Measurements from ENCODE around the gene SPOPL.
"Not testable (repeated sequence)": the region's sequence is repeated elsewhere in the genome, so short reads cannot be mapped to it uniquely, and the experiment has no call there.

SPOPL gene

DNA sequence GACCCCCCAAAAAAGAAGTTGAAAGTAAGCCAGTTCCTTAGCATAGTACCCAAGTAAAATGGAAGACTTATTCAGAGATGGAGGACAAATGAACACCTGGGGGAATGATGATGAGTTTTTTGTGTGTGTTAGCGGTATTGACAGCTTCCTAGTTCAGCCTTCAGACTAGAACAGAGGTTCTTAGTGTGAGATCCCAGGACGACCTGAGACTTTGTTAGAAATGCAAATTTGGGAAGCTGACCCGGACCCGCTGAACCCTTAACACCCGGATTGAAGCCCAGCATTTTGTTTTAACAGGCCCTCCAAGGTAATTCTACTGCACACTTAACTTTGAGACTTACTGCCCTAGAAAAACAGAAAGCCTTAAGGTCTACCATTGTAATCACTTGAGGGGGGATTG is 20.3 kb downstream of the SPOPL start:
- H3K4me1 ChIP-seq (ENCODE audit: control insufficient read depth in 1 of 2, insufficient read depth in 2 of 2, low read length in 2 of 2), result peaks cover 0 to 3% of the 10 kb centered on the region in 2 donors
- H3K36me3 ChIP-seq (ENCODE audit: control insufficient read depth in 1 of 2, insufficient read depth in 2 of 2, low read length in 2 of 2), result no peaks in the 10 kb centered on the region
- H3K27me3 ChIP-seq (ENCODE audit: control insufficient read depth in 1 of 2, insufficient read depth in 2 of 2, low read length in 2 of 2), result no peaks in the 10 kb centered on the region
- H3K27ac ChIP-seq (ENCODE audit: low read depth, low read length), result no peak overlapping the region
- H3K9me3 ChIP-seq (ENCODE audit: control insufficient read depth in 1 of 2, low read length in 2 of 2), result no peaks in the 10 kb centered on the region
- H3K4me3 ChIP-seq (ENCODE audit: low read depth in 1 of 2, low read length in 2 of 2), result no peak overlapping the region
- H3K9ac ChIP-seq (ENCODE audit: low read depth in 1 of 2, low read length in 2 of 2), result no peak overlapping the region

DNA sequence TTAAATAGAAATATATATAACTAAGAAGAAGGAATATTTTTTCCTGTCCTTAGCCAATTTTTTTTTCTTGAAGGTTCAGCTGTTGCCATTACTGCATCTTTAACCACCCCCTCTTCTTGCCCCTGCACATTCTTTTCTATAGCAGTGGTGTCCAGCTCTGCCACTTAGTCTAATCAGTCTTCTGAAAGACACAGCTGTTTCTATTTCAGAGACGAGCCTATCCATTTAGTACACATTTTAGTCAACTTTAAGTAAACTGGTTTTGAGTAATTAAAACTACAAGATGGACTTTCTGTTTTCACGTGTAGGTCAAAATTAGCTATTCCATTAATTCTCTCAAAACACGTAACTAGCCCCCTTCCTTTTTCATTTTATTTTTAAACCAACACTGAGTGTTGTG is 21.0 kb downstream of the SPOPL start:
- Histone ChIP-seq H3K27ac (ENCODE audit: low read depth, low read length) (no peak overlapping the region), H3K9ac (ENCODE audit: low read depth in 1 of 2, low read length in 2 of 2) (no peak overlapping the region), H3K9me3 (ENCODE audit: control insufficient read depth in 1 of 2, low read length in 2 of 2) (no peaks in the 10 kb centered on the region), H3K27me3 (ENCODE audit: control insufficient read depth in 1 of 2, insufficient read depth in 2 of 2, low read length in 2 of 2) (no peaks in the 10 kb centered on the region), H3K36me3 (ENCODE audit: control insufficient read depth in 1 of 2, insufficient read depth in 2 of 2, low read length in 2 of 2) (no peaks in the 10 kb centered on the region), H3K4me3 (ENCODE audit: low read depth in 1 of 2, low read length in 2 of 2) (no peak overlapping the region), H3K4me1 (ENCODE audit: control insufficient read depth in 1 of 2, insufficient read depth in 2 of 2, low read length in 2 of 2) (no peaks in the 10 kb centered on the region)

DNA sequence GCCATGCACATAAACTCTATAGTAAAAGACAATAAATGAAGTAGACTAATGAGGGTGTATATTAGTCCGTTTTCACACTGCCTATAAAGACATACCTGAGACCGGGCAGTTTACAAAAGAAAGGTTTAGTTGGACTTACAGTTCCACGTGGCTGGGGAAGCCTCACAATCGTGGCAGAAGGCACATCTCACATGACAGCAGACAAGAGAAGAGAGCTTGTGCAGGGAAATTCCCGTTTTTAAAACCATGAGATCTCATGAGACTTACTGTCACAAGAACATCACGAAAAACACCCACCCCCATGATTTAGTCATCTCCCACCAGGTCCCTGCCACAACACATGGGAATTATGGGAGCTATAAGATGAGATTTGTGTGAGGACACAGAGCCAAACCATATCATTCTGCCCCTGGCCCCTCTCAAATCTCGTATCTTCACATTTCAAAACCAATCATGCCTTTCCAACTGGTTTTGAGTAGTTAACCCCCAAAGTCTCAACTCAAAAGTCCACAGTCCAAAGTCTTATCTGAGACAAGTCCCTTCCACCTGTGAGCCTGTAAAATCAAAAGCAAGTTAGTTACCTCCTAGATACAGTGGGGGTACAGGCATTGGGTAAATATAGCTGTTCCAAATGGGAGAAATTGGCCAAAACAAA is 21.6 kb downstream of the SPOPL start:
- not testable (repeated sequence) for H3K9me3 ChIP-seq (ENCODE audit: control insufficient read depth in 1 of 2, low read length in 2 of 2); H3K27me3 ChIP-seq (ENCODE audit: control insufficient read depth in 1 of 2, insufficient read depth in 2 of 2, low read length in 2 of 2); H3K27ac ChIP-seq (ENCODE audit: low read depth, low read length); H3K4me1 ChIP-seq (ENCODE audit: control insufficient read depth in 1 of 2, insufficient read depth in 2 of 2, low read length in 2 of 2); H3K4me3 ChIP-seq (ENCODE audit: low read depth in 1 of 2, low read length in 2 of 2); H3K9ac ChIP-seq (ENCODE audit: low read depth in 1 of 2, low read length in 2 of 2); H3K36me3 ChIP-seq (ENCODE audit: control insufficient read depth in 1 of 2, insufficient read depth in 2 of 2, low read length in 2 of 2)

DNA sequence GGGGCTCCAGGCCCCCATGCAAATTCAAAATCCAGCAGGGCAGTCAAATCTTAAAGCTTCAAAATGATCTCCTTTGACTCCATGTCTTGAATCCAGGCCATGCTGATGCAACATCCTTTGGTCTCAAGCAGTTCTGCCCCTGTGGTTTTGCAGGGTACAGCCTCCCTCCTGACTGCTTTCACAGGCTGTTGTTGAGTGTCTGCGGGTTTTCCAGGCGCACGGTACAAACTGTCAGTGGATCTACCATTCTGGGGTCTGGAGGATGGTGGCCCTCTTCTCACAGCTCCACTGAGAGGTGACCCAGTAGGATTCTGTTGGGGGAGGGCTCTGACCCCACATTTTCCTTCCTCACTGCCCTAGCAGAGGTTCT is 22.1 kb downstream of the SPOPL start:
- H3K36me3 ChIP-seq (ENCODE audit: control insufficient read depth in 1 of 2, insufficient read depth in 2 of 2, low read length in 2 of 2); H3K9me3 ChIP-seq (ENCODE audit: control insufficient read depth in 1 of 2, low read length in 2 of 2); H3K27me3 ChIP-seq (ENCODE audit: control insufficient read depth in 1 of 2, insufficient read depth in 2 of 2, low read length in 2 of 2); H3K27ac ChIP-seq (ENCODE audit: low read depth, low read length); H3K9ac ChIP-seq (ENCODE audit: low read depth in 1 of 2, low read length in 2 of 2); H3K4me1 ChIP-seq (ENCODE audit: control insufficient read depth in 1 of 2, insufficient read depth in 2 of 2, low read length in 2 of 2); H3K4me3 ChIP-seq (ENCODE audit: low read depth in 1 of 2, low read length in 2 of 2): not testable (repeated sequence)

DNA sequence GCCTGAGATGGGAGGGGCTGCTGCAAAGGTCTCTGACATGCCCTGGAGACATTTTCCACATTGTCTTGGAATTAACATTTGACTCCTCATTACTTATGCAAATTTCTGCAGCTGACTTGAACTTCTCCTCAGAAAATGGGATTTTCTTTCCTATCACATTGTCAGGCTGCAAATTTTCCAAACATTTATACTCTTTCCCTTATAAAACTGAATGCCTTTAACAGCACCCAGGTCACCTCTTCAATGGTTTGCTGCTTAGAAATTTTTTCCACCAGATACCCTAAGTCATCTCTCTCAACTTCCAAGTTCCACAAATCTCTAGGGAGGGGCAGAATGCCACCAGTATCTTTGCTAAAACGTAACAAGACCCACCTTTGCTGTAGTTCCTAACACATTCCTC is 22.8 kb downstream of the SPOPL start:
- not testable (repeated sequence) for H3K4me1 ChIP-seq (ENCODE audit: control insufficient read depth in 1 of 2, insufficient read depth in 2 of 2, low read length in 2 of 2); H3K4me3 ChIP-seq (ENCODE audit: low read depth in 1 of 2, low read length in 2 of 2); H3K27ac ChIP-seq (ENCODE audit: low read depth, low read length); H3K9me3 ChIP-seq (ENCODE audit: control insufficient read depth in 1 of 2, low read length in 2 of 2); H3K36me3 ChIP-seq (ENCODE audit: control insufficient read depth in 1 of 2, insufficient read depth in 2 of 2, low read length in 2 of 2); H3K9ac ChIP-seq (ENCODE audit: low read depth in 1 of 2, low read length in 2 of 2); H3K27me3 ChIP-seq (ENCODE audit: control insufficient read depth in 1 of 2, insufficient read depth in 2 of 2, low read length in 2 of 2)

DNA sequence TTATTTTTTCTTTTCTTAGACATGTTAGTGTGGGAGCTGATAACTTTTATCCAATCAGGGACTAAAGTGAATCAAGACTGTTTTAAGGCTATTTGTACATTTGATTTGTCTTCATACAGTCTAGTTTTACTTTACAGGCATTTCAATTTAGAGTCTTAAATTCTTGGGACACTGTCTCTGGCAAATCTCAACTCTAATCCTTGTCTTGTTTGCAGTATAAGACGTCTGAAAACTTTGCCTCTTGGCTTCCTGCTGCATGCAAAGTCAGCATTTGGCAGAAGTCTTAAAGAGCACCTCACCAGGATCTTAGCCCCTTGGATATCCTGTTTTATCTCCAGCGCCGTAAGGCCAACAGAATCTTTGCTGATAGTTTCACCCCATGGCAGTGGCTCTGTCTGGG is 30.3 kb downstream of the SPOPL start:
- Histone ChIP-seq H3K9ac (ENCODE audit: low read depth in 1 of 2, low read length in 2 of 2) (no peak overlapping the region), H3K36me3 (ENCODE audit: control insufficient read depth in 1 of 2, insufficient read depth in 2 of 2, low read length in 2 of 2) (peaks cover under 1 to 4% of the 10 kb centered on the region in 2 donors), H3K27ac (ENCODE audit: low read depth, low read length) (no peak overlapping the region), H3K27me3 (ENCODE audit: control insufficient read depth in 1 of 2, insufficient read depth in 2 of 2, low read length in 2 of 2) (no peaks in the 10 kb centered on the region), H3K9me3 (ENCODE audit: control insufficient read depth in 1 of 2, low read length in 2 of 2) (no peaks in the 10 kb centered on the region), H3K4me3 (ENCODE audit: low read depth in 1 of 2, low read length in 2 of 2) (no peak overlapping the region), H3K4me1 (ENCODE audit: control insufficient read depth in 1 of 2, insufficient read depth in 2 of 2, low read length in 2 of 2) (no peaks in the 10 kb centered on the region)

DNA sequence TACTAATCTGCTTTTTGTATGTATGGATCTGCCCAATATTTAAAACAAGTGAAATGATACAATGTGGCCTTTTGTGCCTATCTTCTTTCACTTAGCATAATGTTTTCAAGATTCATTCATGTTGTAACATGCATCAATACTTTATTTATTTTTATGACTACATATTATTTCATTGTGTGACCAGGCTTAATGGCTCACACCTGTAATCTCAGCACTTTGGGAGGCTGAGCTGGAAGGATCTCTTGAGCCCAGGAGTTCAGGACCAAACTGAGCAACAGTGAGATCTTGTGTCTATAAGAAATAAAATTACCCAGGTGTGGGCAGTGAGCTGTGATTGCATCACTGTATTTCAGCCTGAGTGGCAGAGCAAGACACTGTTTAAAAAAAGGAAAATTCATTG is 33.2 kb downstream of the SPOPL start:
- no peak overlapping the region for H3K9ac ChIP-seq (ENCODE audit: low read depth in 1 of 2, low read length in 2 of 2)
- H3K27ac ChIP-seq (ENCODE audit: low read depth, low read length), result no peak overlapping the region
- H3K27me3 ChIP-seq (ENCODE audit: control insufficient read depth in 1 of 2, insufficient read depth in 2 of 2, low read length in 2 of 2), result no peaks in the 10 kb centered on the region
- no peak overlapping the region for H3K4me3 ChIP-seq (ENCODE audit: low read depth in 1 of 2, low read length in 2 of 2)
- H3K36me3 ChIP-seq (ENCODE audit: control insufficient read depth in 1 of 2, insufficient read depth in 2 of 2, low read length in 2 of 2), result peaks cover 2 to 6% of the 10 kb centered on the region in 2 donors
- H3K9me3 ChIP-seq (ENCODE audit: control insufficient read depth in 1 of 2, low read length in 2 of 2), result no peaks in the 10 kb centered on the region
- peaks cover 0 to 3% of the 10 kb centered on the region in 2 donors for H3K4me1 ChIP-seq (ENCODE audit: control insufficient read depth in 1 of 2, insufficient read depth in 2 of 2, low read length in 2 of 2)

DNA sequence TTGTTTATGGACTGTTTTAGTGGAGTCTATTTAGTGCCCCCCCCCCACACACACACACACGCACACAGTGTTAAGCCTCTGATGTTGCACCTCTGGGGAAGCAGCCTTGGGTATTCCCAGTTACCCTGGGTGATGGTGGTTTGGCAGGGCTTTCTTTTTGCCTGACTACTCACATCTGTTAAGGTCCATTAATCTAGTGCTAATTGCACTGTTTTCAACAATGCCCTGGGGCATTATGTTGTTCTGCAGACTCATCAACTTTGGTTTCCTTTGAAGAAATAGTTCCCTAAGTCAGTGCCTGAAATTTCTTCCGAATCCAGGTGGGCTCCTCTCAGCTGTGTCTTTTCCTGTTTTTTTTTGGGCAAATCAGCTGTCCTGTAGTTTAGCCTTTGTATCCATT is 34.7 kb downstream of the SPOPL start:
- H3K9me3 ChIP-seq (ENCODE audit: control insufficient read depth in 1 of 2, low read length in 2 of 2), result no peaks in the 10 kb centered on the region
- peaks cover 0 to 3% of the 10 kb centered on the region in 2 donors for H3K4me1 ChIP-seq (ENCODE audit: control insufficient read depth in 1 of 2, insufficient read depth in 2 of 2, low read length in 2 of 2)
- H3K36me3 ChIP-seq (ENCODE audit: control insufficient read depth in 1 of 2, insufficient read depth in 2 of 2, low read length in 2 of 2), result peaks cover 2 to 6% of the 10 kb centered on the region in 2 donors
- no peak overlapping the region for H3K27ac ChIP-seq (ENCODE audit: low read depth, low read length)
- H3K9ac ChIP-seq (ENCODE audit: low read depth in 1 of 2, low read length in 2 of 2), result no peak overlapping the region
- no peaks in the 10 kb centered on the region for H3K27me3 ChIP-seq (ENCODE audit: control insufficient read depth in 1 of 2, insufficient read depth in 2 of 2, low read length in 2 of 2)
- H3K4me3 ChIP-seq (ENCODE audit: low read depth in 1 of 2, low read length in 2 of 2), result no peak overlapping the region

DNA sequence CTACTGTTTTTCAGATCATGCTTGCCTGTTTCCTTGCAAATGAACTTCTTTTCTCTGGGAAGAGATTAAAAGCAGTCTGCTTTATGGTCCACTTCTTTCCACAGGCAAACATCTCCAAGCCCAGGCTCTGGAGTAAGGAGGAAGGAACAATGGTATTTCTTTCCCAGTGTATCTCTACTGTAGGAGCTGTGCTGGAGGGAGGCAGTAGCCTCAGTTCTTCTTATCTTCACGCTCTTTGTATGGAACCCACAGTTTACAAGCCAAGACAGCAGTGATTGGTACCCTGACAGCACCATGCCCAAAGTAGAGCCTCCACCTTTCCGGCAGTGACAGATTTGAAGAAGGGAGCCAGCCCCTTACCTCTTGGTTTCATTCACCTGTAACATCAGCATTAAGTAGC is 35.2 kb downstream of the SPOPL start:
- Histone ChIP-seq H3K27ac (ENCODE audit: low read depth, low read length) (no peak overlapping the region), H3K27me3 (ENCODE audit: control insufficient read depth in 1 of 2, insufficient read depth in 2 of 2, low read length in 2 of 2) (no peaks in the 10 kb centered on the region), H3K36me3 (ENCODE audit: control insufficient read depth in 1 of 2, insufficient read depth in 2 of 2, low read length in 2 of 2) (peaks cover 2 to 6% of the 10 kb centered on the region in 2 donors), H3K9ac (ENCODE audit: low read depth in 1 of 2, low read length in 2 of 2) (no peak overlapping the region), H3K4me1 (ENCODE audit: control insufficient read depth in 1 of 2, insufficient read depth in 2 of 2, low read length in 2 of 2) (peaks cover 0 to 3% of the 10 kb centered on the region in 2 donors), H3K9me3 (ENCODE audit: control insufficient read depth in 1 of 2, low read length in 2 of 2) (no peaks in the 10 kb centered on the region), H3K4me3 (ENCODE audit: low read depth in 1 of 2, low read length in 2 of 2) (no peak overlapping the region)

DNA sequence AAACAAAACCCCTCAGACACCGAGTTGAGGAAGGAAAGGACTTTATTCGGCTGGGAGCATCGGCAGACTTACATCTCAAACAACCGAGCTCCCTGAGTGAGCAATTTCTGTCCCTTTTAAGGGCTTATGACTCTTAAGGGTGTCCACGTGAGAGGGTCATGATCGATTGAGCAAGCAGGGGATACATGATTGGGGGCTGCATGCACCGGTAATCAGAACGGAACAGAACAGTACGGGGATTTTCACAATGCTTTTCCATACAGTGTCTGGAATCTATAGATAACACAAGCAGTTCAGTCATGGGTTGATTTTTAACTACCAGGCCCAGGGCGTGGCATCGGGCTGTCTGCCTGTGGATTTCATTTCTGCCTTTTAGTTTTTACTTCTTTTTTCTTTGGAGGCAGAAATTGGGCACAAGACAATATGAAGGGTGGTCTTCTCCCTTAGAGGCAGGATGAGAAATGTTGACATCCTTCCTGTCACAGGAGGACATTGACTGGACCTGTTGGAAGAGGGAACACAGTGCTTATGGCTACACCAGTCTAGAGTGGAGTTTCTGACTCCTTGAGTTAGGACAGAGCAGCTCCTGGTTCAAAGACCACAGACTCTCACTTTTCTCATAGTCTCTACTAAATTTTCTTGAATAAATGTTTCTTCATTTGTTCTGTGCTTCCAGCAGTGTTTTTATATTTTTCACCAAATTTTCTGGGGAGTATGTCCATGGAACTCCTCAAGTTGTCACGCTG is 35.8 kb downstream of the SPOPL start:
- no peak overlapping the region for H3K27ac ChIP-seq (ENCODE audit: low read depth, low read length)
- no peak overlapping the region for H3K4me3 ChIP-seq (ENCODE audit: low read depth in 1 of 2, low read length in 2 of 2)
- no peak overlapping the region for H3K9ac ChIP-seq (ENCODE audit: low read depth in 1 of 2, low read length in 2 of 2)
- H3K36me3 ChIP-seq (ENCODE audit: control insufficient read depth in 1 of 2, insufficient read depth in 2 of 2, low read length in 2 of 2), result peaks cover 2 to 6% of the 10 kb centered on the region in 2 donors
- no peaks in the 10 kb centered on the region for H3K9me3 ChIP-seq (ENCODE audit: control insufficient read depth in 1 of 2, low read length in 2 of 2)
- H3K4me1 ChIP-seq (ENCODE audit: control insufficient read depth in 1 of 2, insufficient read depth in 2 of 2, low read length in 2 of 2), result peaks cover 0 to 3% of the 10 kb centered on the region in 2 donors
- no peaks in the 10 kb centered on the region for H3K27me3 ChIP-seq (ENCODE audit: control insufficient read depth in 1 of 2, insufficient read depth in 2 of 2, low read length in 2 of 2)

Data from duodenal mucosa (tissue), 2 donors.